Measurements from ENCODE around the gene PRDM5.
"Not testable (repeated sequence)": the region's sequence is repeated elsewhere in the genome, so short reads cannot be mapped to it uniquely, and the experiment has no call there.

PRDM5 gene

GRCh38 chr4:120691536-120691935 lies 231.0 kb downstream of the PRDM5 start:
- no peak for DNase-seq

- no peak for DNase-seq
Observed at GRCh38 chr4:120691106-120691505, 231.4 kb downstream of the PRDM5 start.

GRCh38 chr4:120688791-120689190 lies 233.7 kb downstream of the PRDM5 start:
- DNase-seq: no peak

- no peak for DNase-seq
Observed at GRCh38 chr4:120685756-120686278, 236.7 kb downstream of the PRDM5 start.

GRCh38 chr4:120683897-120684540 lies 238.5 kb downstream of the PRDM5 start:
- DNase-seq: no peak

GRCh38 chr4:120682981-120683380 lies 239.5 kb downstream of the PRDM5 start:
- no peak for DNase-seq

GRCh38 chr4:120680647-120681228 lies 241.8 kb downstream of the PRDM5 start:
- DNase-seq: no peak

GRCh38 chr4:120673696-120674095 lies 248.8 kb downstream of the PRDM5 start:
- no peak for DNase-seq

- no peak for DNase-seq
Observed at GRCh38 chr4:120672558-120673147, 249.9 kb downstream of the PRDM5 start.

- DNase-seq: no peak
Observed at GRCh38 chr4:120672076-120672475, 250.4 kb downstream of the PRDM5 start.

- no peak for DNase-seq
Observed at GRCh38 chr4:120671538-120671937, 251.0 kb downstream of the PRDM5 start.

- DNase-seq: no peak
Observed at GRCh38 chr4:120667102-120667501, 255.4 kb downstream of the PRDM5 start.

- DNase-seq: no peak
Observed at GRCh38 chr4:120664851-120665250, 257.7 kb downstream of the PRDM5 start.

- no peak for DNase-seq
Observed at GRCh38 chr4:120659616-120660170, 262.8 kb downstream of the PRDM5 start.

- DNase-seq: no peak
Observed at GRCh38 chr4:120658772-120659171, 263.8 kb downstream of the PRDM5 start.

GRCh38 chr4:120653804-120654573 lies 268.5 kb downstream of the PRDM5 start:
- DNase-seq: no peak

- DNase-seq: not testable (repeated sequence)
Observed at GRCh38 chr4:120648336-120648735, 274.2 kb downstream of the PRDM5 start.

All from CD4-positive, alpha-beta T cell treated with Interleukin-17A for 4 hours (primary cell).